Left lung (tissue), 10 donors: Measurements from ENCODE around the gene MERTK. TPM values are rescaled to one million over a fixed set of nuclear protein-coding genes. Genes with fewer than 3 reads are reported as not detected.

ENCODE experiments used
- ATAC-seq: fragments of 200-7000 bp; cut with Tn5 transposase; one replicate; pipeline ENCODE4 v1.9.1; 2020; ENCODE audit warnings: moderate library complexity
- DNase-seq, 4 donors: peaks; one replicate each; pipeline ENCODE4 v3.0.0-alpha.2; 2013 to 2020
- H3K27ac ChIP-seq, 2 donors: fragments of 200-600 bp; sonication (generic) in 1 of 2; one replicate each; pipeline versions ENCODE4 v1.5.0 to v1.8.0; 2020 to 2021
- H3K27me3 ChIP-seq, 2 donors: fragments of 200-600 bp; sonication (generic) in 1 of 2; one replicate each; pipeline versions ENCODE4 v1.5.0 to v1.8.0; 2020 to 2021
- H3K36me3 ChIP-seq, 2 donors: fragments of 200-600 bp; sonication (generic) in 1 of 2; one replicate each; pipeline versions ENCODE4 v1.5.0 to v1.8.0; 2020 to 2021
- H3K4me1 ChIP-seq, 2 donors: fragments of 200-600 bp; one replicate each; pipeline ENCODE4 v1.8.0; 2021
- H3K4me3 ChIP-seq, 2 donors: fragments of 200-600 bp; sonication (generic) in 1 of 2; one replicate each; pipeline versions ENCODE4 v1.5.0 to v1.8.0; 2020 to 2021; ENCODE audit warnings: mild to moderate bottlenecking in 1 of 2
- H3K9me3 ChIP-seq, 2 donors: fragments of 200-600 bp; sonication (generic) in 1 of 2; one replicate each; pipeline versions ENCODE4 v1.5.0 to v1.8.0; 2020 to 2021
- intact Hi-C, 2 donors: fragments of 100-400 bp; cut with DNase I; formaldehyde crosslinking; loops; one replicate each; pipeline versions ENCODE4 v1.11.2 to v1.14.2; 2022
- polyA plus RNA-seq, 6 donors: library from polyadenylated mRNA; unstranded; fragments of 120-200 nt; gene quantifications; one replicate each; pipeline ENCODE4 v1.2.1, GENCODE V29; 2013; ENCODE audit not compliant: insufficient read length in 6 of 6
- total RNA-seq, 2 donors: library from RNA; stranded (reverse); fragmentation: NEBNext Ultra II Directional; extraction: Animal tissue kit (Norgen Biotek cat#: 25700); gene quantifications; one replicate each; pipeline ENCODE4 v1.2.1, GENCODE V29; 2021
- TF ChIP-seq, protein P1 (sequence below), 2 donors: fragments of 200-600 bp; sonication (generic) in 1 of 2; IDR thresholded peaks; one replicate each; pipeline versions ENCODE4 v1.5.0 to v1.8.0; 2021; ENCODE audit warnings: antibody characterized with exemption in 2 of 2
- donor health status: DM: no; HTN: yes; CAD: no.
- donor health status: DM: no; HTN: no; CAD: no.

Gene MERTK
- total and polyA plus RNA-seq, 8 donors: 15.3 to 42.8 (median 19.8) TPM

DNA sequence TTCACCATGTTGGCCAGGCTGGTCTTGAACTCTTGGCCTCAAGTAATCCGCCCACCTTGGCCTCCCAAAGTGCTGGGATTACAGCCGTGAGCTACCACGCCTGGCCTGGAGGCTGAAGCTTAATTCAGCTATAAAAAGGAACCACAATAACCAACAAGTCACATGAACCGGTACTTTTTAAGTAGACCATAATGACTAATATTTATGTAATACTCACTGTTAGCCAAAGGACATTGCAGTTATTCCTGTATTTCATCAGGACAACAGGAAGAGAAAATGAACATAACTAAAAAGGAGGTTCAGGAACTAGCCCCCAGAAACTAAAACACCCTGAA lies 107.6 kb downstream of the MERTK start:
- ATAC-seq: peak; percentile 41
- peak overlapping the region in 1 of 2 donors; percentile 88 for H3K27ac ChIP-seq
- H3K9me3 ChIP-seq: no peaks in the 10 kb centered on the region
- H3K4me1 ChIP-seq: peaks cover 0 to 74% of the 10 kb centered on the region in 2 donors
- no peak for DNase-seq
- H3K4me3 ChIP-seq: no peak overlapping the region
- intact Hi-C loops: no loop called here
- TF ChIP-seq, protein P1, sequence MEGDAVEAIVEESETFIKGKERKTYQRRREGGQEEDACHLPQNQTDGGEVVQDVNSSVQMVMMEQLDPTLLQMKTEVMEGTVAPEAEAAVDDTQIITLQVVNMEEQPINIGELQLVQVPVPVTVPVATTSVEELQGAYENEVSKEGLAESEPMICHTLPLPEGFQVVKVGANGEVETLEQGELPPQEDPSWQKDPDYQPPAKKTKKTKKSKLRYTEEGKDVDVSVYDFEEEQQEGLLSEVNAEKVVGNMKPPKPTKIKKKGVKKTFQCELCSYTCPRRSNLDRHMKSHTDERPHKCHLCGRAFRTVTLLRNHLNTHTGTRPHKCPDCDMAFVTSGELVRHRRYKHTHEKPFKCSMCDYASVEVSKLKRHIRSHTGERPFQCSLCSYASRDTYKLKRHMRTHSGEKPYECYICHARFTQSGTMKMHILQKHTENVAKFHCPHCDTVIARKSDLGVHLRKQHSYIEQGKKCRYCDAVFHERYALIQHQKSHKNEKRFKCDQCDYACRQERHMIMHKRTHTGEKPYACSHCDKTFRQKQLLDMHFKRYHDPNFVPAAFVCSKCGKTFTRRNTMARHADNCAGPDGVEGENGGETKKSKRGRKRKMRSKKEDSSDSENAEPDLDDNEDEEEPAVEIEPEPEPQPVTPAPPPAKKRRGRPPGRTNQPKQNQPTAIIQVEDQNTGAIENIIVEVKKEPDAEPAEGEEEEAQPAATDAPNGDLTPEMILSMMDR (IDR thresholded peaks at IDR 0.05): no peak
- peaks cover 0 to 49% of the 10 kb centered on the region in 2 donors for H3K36me3 ChIP-seq
- H3K27me3 ChIP-seq: no peaks in the 10 kb centered on the region

DNA sequence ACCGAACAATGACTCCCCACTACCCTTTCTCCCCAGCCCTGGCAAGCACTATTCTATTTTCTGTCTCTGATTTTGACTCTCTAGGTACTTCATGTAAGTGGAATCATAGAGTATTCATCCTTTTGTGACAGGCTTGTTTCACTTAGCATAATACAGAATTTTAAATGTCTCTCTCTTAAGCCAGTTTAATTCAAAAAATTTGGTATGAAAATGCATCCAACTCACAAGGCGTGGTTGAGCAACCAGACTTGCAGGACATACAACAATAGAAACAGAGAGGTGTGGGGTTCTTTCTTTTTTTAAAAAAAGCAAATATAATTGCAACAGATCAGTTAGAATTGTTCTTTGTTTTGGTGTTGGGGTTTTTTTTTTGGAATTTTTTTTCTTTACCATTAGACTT lies 109.1 kb downstream of the MERTK start:
- TF ChIP-seq, protein P1 (IDR thresholded peaks at IDR 0.05): no peak
- Histone ChIP-seq H3K27ac (no peak overlapping the region), H3K4me3 (no peak overlapping the region), H3K36me3 (peaks cover 0 to 61% of the 10 kb centered on the region in 2 donors), H3K27me3 (no peaks in the 10 kb centered on the region), H3K9me3 (no peaks in the 10 kb centered on the region), H3K4me1 (peaks cover 0 to 69% of the 10 kb centered on the region in 2 donors)
- ATAC-seq: no peak
- intact Hi-C loops: no loop called here
- DNase-seq: no peak

DNA sequence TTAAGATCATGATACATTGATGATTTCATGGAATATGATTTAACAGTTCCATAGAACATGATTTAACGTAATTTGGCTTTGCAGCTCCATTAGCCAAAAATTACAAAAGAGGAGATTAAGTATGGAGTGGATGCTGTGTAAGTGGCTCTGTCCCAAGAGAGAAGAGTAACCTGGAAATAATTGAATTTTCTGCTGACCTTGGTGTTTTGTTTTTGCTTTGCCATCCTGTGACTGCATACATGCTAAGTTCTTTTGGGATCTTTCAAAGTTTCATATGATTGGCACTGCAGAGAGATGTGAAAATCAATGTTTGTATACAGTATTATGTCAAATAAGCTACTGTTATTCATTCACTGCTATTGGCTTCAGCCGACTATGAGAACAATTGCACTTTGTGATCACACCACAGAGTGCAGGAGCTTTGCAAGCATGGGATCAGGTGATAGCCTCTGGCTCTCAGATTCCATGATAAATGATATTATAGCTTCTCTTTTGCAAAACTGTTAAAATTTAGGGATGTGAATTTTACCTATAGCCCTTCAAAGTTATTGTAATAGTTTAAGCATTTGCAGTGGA lies 110.6 kb downstream of the MERTK start:
- Histone ChIP-seq H3K27ac (no peak overlapping the region), H3K27me3 (no peaks in the 10 kb centered on the region), H3K4me3 (no peak overlapping the region), H3K9me3 (no peaks in the 10 kb centered on the region), H3K36me3 (peaks cover 0 to 67% of the 10 kb centered on the region in 2 donors), H3K4me1 (peaks cover 0 to 57% of the 10 kb centered on the region in 2 donors)
- DNase-seq: no peak
- intact Hi-C loops: no loop called here
- TF ChIP-seq, protein P1 (IDR thresholded peaks at IDR 0.05): no peak
- ATAC-seq: no peak

DNA sequence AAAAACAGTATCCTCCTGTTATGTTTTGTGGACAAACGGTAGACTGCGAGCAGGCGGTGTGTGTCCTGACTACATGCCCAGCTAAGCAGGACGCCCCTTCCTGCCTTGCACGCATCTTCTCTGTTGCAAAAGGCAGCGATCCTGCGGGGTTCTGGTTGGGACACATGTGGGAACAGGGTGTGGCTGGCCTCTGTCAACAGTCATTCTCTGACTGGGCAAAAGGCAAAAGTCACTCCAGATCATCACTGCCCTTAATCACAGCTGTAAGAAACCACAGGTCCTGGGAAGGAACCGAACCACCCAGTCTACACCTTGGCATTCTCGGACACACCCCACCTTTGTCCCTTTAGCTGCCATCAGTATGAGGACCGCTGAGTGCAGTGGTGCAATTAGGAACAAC lies 112.3 kb downstream of the MERTK start:
- intact Hi-C loops: no loop called here
- peaks cover 0 to 76% of the 10 kb centered on the region in 2 donors for H3K36me3 ChIP-seq
- H3K4me3 ChIP-seq: no peak overlapping the region
- no peaks in the 10 kb centered on the region for H3K27me3 ChIP-seq
- TF ChIP-seq, protein P1 (IDR thresholded peaks at IDR 0.05): no peak
- H3K4me1 ChIP-seq: peaks cover 0 to 42% of the 10 kb centered on the region in 2 donors
- peak; percentile 34 for ATAC-seq
- no peaks in the 10 kb centered on the region for H3K9me3 ChIP-seq
- DNase-seq: peak in 1 of 4 donors; percentile 44
- H3K27ac ChIP-seq: peak overlapping the region in 1 of 2 donors; percentile 57

DNA sequence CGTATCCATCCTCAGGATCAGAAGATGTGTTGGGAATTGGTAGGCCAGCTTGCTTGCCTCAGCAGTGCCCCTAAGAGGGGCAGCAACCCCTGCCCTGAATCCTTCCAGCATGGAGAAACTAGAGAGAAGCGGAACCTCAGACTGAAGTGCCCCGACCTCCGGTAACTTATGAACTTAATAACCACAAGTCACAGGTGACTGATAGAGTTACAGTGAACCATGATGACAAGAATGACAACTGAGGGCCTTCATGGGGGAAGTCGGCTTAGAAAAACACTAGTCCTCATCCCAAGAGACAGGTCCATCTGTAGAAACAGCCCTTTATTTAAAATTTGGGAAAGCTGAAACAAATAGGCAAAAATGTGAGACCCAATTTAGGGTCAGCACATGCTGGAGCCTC lies 114.1 kb downstream of the MERTK start:
- Histone ChIP-seq H3K27ac (no peak overlapping the region), H3K4me3 (no peak overlapping the region), H3K36me3 (peaks cover 0 to 69% of the 10 kb centered on the region in 2 donors), H3K27me3 (no peaks in the 10 kb centered on the region), H3K4me1 (peaks cover 0 to 24% of the 10 kb centered on the region in 2 donors), H3K9me3 (no peaks in the 10 kb centered on the region)
- ATAC-seq: no peak
- TF ChIP-seq, protein P1 (IDR thresholded peaks at IDR 0.05): no peak
- intact Hi-C loops: no loop called here
- DNase-seq: no peak
